Measurements from ENCODE around the gene TMEM141.
"Not testable (repeated sequence)": the region's sequence is repeated elsewhere in the genome, so short reads cannot be mapped to it uniquely, and the experiment has no call there.

The TMEM141 gene

GRCh38 chr9:136793086-136793946 is 2.2 kb downstream of the TMEM141 start:
- DNase-seq (ENCODE audit: low read depth in 2 of 3, low spot score in 1 of 3), result no peak

GRCh38 chr9:136794281-136794999 is 3.3 kb downstream of the TMEM141 start:
- no peak for DNase-seq (ENCODE audit: low read depth in 2 of 3, low spot score in 1 of 3)

GRCh38 chr9:136795000-136795348 is 3.8 kb downstream of the TMEM141 start:
- DNase-seq (ENCODE audit: low read depth in 2 of 3, low spot score in 1 of 3), result no peak

GRCh38 chr9:136796238-136796774 is 5.2 kb downstream of the TMEM141 start, which contains the start of gene CCDC183:
TSS of gene CCDC183 (plus strand) at chr9:136796338. CDS start at chr9:136796398, 60 bp downstream.
- DNase-seq (ENCODE audit: low read depth in 2 of 3, low spot score in 1 of 3), result no peak

GRCh38 chr9:136796775-136797347 is 5.7 kb downstream of the TMEM141 start:
- DNase-seq (ENCODE audit: low read depth in 2 of 3, low spot score in 1 of 3), result not testable (repeated sequence)

GRCh38 chr9:136798708-136799078 is 7.5 kb downstream of the TMEM141 start:
- DNase-seq (ENCODE audit: low read depth in 2 of 3, low spot score in 1 of 3), result no peak

- DNase-seq (ENCODE audit: low read depth in 2 of 3, low spot score in 1 of 3), result no peak
Observed at GRCh38 chr9:136799079-136799853, 8.1 kb downstream of the TMEM141 start.

- DNase-seq (ENCODE audit: low read depth in 2 of 3, low spot score in 1 of 3), result peak; percentile 67 to 85 (median 82)
Observed at GRCh38 chr9:136799854-136800657, 8.9 kb downstream of the TMEM141 start.

- no peak for DNase-seq (ENCODE audit: low read depth in 2 of 3, low spot score in 1 of 3)
Observed at GRCh38 chr9:136802321-136802720, 11.2 kb downstream of the TMEM141 start.

GRCh38 chr9:136803009-136803550 is 11.9 kb downstream of the TMEM141 start:
- not testable (repeated sequence) for DNase-seq (ENCODE audit: low read depth in 2 of 3, low spot score in 1 of 3)

GRCh38 chr9:136803551-136804508 is 12.7 kb downstream of the TMEM141 start:
- no peak for DNase-seq (ENCODE audit: low read depth in 2 of 3, low spot score in 1 of 3)

GRCh38 chr9:136804509-136805206 is 13.5 kb downstream of the TMEM141 start:
- DNase-seq (ENCODE audit: low read depth in 2 of 3, low spot score in 1 of 3), result no peak

GRCh38 chr9:136805207-136805740 is 14.1 kb downstream of the TMEM141 start:
- no peak for DNase-seq (ENCODE audit: low read depth in 2 of 3, low spot score in 1 of 3)

- DNase-seq (ENCODE audit: low read depth in 2 of 3, low spot score in 1 of 3), result no peak
Observed at GRCh38 chr9:136806067-136806466, 14.9 kb downstream of the TMEM141 start.

- no peak for DNase-seq (ENCODE audit: low read depth in 2 of 3, low spot score in 1 of 3)
Observed at GRCh38 chr9:136806631-136807201, 15.6 kb downstream of the TMEM141 start.

GRCh38 chr9:136807281-136808074 is 16.3 kb downstream of the TMEM141 start, which contains the start of gene RABL6:
TSS of gene RABL6 (plus strand) at chr9:136807948. CDS start at chr9:136808197, 249 bp downstream.
- DNase-seq (ENCODE audit: low read depth in 2 of 3, low spot score in 1 of 3), result peak; percentile 67 to 77 (median 72)

Measured in stimulated activated CD4-positive, alpha-beta T cell treated with anti-CD3 and anti-CD28 coated beads, Interleukin-12 subunit alpha, Interleukin-12 subunit beta, amount 100 ng/mL, for 48 hours (primary cell).